Measurements from ENCODE around the gene IL17RC.
A peak's percentile ranks its signal among the peaks of the same experiment; 100 is the strongest.

The IL17RC gene

DNA sequence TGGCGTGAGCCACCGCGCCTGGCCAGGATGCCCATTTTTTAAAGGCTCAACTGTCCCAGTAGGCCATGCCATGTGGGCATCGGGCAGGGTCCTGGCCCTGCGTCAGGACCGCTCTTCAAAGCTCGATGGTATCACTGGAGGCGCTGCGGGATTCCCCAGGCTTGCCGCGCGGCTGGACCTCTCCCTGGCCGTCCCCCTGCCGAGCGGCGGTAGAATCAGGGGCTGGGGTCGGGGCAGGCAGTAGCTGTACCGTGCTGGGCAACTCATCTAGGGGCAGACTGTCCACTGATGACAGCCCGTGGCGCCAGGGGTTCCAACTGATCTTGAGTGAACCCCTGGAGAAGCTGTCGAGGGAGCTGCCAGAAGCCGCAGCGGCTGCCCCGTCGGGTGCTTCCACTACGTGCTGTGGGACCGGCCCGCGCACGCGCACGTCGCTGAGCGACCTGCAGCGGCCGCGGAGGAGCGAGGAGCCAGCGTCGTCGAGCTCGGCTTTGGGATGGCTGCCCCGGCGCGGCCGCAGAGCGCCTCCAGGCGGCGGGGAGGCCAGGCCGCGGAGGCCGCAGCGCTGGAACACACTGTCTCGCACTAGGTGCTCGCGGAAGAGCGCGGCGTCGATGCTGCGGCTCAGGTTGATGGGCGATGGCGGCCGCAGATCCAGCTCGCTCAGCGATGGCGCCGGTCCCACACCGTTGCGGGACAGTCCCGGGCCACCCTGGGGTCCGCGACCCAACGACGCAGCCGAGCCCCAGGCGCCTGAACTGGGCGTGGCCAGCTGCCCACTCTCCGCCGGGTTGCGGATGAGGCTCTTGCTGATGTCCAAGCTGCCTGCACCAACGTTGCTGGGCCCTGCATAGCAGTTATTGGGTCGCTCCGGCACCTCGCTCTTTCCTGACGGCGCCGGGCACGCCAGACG is 29.5 kb downstream of the IL17RC start:
- peak; percentile 79 for DNase-seq (ENCODE audit: low read depth)

DNA sequence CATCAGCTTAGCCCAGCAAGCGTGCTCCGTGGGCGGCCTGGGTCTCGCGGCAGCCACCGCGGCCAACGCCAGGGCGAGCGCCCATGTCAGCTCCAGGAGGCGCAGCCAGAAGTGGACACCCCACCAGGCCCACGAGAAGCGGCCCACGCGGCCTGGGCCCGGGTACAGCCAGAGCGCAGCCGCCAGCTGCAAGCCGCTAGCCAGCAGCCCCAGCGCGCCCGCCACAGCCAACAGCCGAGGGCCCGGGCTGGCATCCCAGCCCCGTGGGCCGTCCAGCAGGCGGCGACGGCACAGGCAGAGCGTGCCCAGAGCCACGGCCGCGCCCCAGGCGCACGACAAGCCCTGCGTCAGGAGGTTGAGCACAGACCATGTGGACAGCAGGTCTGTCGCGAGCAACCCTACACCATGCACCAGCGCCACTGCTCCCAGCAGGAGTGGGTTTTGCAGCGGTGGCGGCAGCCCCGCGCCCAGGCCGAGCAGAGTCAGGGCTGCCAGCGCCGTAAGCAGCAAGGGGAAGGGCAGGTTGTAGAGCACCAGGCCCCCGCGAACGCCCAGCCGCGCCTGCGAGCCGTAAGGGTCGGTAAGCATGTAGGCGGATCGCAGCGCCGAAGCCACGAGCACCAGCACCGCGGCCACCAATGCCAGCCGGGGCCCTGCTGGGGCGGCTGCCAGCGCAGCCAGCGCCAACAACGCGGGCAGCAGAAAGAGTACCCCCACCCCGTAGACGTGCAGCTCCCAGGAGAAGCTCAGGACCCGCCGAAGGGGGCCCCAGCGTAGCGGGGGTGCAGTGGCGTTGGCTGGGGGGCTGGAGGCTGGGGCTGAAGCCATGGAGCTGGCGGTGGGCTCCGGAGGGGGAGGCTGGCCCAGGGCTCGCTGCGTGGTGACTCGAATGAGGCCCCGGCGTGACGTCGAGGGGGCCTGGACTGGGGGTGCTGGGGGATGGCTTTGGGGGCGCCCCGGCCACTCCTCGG is 30.4 kb downstream of the IL17RC start:
- DNase-seq (ENCODE audit: low read depth): no peak

DNA sequence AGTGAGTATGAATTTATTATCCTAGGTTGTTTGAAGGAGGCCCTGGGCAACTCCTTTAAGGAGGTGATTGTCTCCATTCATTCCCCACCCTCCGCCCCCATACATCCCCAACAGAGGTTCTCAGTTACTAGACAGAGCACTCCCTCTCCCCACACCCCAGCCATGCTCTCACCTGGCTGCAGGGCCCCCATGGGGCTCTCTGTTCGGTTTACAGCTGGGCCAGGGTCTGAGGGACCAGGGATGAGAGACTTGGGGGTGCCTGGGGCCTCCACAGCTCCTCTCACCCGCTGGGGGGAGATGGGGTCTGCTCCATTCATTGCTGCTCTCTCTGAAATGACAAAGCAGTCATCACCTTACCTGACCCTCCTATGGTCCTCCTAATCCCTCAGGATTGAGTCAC is 31.7 kb downstream of the IL17RC start:
- DNase-seq (ENCODE audit: low read depth): no peak

DNA sequence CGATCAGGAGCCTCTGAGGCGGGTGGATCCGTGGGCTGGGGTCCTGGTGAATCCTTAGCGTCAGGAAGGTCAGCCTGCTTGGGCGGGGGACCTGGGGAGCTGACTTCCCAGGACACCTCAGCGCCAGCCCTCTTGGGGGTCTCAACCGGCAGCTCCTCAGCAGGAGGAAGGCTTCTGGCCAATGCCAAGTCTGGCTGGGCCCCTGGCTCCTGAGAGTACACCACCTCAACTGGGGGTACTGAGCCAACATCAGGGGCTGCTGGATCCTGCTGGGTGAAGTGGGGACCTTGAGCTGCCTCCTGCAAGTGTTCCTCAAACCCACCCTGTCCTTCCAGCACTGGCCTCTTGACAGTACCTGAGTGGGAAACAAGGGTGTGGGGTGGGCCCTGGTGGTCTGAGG is 32.2 kb downstream of the IL17RC start:
- DNase-seq (ENCODE audit: low read depth): no peak

DNA sequence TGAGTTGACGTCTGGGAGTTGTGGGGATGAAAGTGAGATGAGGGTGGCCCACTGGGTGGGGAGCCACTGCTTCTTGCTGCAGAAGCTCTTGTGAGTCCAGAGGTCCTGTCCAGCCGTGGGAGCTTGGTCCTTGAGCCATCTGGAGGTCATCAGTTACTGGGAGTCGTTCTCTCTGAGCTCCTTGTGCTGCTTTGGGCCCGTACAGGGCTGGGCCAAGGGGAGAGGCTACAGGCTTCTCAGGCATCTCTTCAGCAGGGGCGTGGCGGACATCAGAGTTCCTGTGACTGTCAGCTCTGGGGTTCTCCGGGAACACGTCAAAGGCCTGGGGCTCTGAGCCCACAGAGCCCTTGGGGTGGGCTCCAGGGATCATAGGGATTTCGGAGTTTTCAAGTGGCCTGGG is 32.7 kb downstream of the IL17RC start:
- no peak for DNase-seq (ENCODE audit: low read depth)

DNA sequence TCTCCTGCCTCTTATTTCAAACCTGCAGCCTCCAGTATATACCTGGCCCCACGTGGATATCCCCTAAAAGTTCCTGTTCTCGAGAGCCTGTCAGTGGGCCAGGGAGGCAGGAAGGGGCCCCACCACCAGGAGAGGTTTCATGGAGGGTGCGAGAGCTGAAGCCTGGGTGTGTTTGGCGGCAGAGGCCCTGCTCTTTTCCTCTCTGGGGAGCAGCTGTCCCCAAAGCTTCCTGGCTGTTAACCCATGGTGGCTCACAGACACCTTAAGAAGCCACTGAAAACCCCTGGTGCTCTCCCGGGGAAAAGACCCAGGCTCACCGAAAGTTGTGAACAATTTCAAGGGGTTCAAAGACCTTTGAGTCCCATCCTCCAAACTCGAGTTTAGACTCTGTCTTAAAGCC is 34.2 kb downstream of the IL17RC start:
- no peak for DNase-seq (ENCODE audit: low read depth)

DNA sequence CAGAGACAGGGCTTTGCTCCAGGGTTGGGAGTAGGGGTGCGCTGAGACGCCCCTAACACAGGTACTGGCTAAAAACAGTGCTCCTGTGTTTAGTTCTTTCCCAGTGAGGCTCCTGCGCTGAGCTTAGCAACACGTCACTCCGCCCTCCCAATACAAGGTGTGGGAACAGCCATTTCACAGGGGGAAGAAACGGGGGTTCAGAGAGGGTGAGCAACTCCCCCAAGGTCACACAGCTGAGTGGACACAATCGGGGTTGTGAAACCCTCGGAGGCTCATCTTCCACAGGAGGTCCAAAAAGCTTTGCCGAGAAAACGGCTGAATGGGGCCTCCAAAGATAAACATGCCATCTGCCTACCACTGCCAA is 34.7 kb downstream of the IL17RC start:
- DNase-seq (ENCODE audit: low read depth): no peak

DNA sequence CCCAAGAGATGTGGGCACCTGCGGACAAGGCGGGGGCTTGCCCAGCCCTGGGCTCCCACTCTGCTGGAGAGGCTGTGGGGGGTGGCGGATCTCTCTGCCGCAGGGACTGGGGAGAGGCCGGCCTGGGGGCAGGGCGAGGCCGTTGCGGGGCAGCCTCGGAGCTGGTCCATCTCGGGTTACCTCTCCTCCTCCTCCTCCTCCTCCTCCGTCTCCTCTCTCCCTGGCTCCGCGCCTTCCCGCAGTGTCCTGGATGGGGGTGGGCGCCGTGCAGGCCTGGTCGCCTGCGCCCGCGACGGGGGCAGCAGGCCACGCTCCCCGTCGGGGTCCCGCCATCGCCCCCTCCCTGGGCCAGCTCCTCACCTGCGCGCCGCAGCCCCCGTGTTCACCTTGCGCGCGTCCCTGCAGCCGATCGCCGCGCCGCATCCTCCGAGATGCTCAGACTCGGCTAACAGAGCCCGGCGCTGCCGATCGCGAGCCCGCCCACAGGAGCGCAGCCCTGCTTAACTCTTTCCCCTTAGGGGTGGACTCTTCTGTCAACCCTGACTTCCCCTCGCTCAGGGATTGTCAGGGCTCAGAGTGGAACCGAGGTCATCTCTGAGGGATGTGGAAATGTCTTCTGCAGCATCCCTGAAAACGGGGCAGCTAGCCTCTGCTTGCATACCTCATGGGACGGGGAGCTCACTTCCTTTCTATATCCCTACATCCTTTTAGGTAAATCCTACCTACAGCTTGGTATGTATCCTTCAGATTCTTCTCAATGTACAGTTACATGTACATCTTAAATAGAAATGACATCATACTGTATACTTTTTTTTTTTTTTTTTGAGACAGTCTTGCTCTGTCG is 35.3 kb downstream of the IL17RC start, which contains the start of gene PRRT3:
Gene PRRT3 (minus strand): TSS at position 447 of the 844 bp plus-strand sequence. CDS start 2,293 bp downstream, outside the sequence.
- DNase-seq (ENCODE audit: low read depth): peak; percentile 65

DNA sequence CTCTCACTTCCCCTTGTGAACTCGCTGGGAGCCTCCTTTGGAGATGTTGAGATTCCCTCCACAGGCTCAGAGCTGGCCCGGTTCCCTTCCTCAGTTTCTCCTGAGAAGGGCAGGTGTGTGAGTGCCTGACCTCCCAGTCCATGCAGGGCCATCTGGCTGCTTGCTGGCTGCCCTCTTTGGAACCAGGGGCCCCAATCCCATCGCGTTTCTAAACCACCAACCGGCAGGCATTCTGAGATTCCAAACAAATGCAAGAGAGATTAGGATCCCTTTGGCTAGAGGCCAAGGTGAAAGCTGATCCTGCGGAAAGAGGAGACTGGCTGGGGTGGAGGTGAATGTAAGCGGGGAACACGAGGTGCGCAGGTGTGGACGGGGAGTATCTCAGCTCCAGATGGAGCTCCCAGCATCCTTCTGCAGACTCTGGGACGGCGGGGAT is 38.2 kb downstream of the IL17RC start:
- DNase-seq (ENCODE audit: low read depth): no peak

DNA sequence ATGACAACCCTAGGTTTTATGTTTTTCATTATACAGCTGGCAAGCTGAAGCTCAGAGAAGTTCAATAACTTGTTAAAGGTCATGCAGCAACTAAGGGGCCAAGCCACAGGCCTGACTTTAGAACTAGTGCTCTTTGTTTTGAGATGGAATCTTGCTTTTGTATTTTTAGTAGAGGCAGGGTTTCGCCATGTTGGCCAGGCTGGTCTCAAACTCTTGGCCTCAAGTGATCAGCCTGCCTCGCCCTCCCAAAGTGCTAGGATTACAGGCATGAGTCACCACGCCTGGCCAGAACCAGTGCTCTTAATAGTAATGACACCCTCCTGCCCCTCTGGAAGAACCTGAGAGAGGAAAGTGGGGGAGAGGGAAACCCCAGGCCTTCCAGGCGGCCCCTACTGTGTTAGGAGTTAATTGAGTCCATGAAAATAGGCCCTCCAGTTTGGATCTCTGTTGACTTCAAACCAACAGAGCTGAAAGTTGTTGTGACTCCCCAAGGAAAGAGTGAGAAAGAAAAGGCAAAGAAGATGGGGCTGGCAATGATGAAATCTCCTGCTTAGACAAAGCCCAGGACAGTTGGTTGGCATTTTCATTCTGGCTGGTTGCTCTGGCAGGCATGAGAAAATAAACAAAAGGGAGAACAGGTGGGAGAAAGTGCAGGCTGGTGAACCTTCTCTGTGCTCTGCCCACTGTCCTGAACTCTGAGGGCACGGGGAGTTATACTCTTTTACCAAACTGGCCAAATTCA is 38.9 kb downstream of the IL17RC start:
- no peak for DNase-seq (ENCODE audit: low read depth)

DNA sequence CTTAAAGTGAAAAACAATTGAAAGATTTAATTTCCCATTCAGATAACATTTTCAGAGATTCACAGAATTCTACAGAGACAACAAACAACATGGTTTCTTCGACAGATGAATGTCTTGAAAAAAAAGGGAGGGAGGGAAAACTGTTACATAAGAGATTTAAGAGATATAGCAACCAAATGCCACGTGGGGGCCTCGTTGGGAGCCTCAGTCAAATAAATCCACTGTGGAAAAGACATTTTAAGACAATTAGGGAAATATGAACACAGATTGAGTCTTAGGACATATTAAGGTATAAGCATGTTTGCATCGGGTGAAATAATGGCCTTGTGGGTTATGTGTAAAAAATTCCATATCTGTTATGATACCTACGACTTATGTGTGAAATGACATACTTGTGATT is 40.3 kb downstream of the IL17RC start:
- no peak for DNase-seq (ENCODE audit: low read depth)

DNA sequence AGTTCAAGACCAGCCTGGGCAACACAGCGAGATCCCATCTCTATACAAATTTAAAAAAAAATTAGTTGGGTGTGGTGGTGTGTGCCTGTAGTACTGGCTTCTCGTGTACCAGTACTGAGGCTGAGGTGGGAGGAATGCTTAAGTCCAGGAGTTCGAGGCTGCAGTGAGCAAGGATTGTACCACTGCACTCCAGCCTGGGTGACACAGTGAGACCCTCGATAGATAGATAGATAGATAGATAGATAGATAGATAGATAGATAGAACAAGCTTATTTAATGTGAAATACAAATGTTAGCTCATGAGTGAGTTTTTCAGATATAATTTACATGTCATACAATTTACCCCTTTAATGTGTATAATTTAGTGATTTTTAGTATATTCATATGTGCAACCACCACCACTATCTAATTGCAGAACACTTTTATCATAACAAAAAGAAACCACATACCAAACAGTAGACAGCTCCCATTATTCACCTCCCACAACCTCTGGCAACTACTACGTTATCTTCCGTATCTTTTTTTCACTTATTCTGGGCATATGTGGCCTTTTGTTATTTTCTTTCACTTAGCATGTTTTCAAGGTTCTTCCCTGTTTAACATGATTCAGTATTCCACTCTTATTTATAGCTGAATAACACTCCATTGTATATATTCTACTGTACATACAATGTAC is 48.4 kb downstream of the IL17RC start:
- no peak for DNase-seq (ENCODE audit: low read depth)

DNA sequence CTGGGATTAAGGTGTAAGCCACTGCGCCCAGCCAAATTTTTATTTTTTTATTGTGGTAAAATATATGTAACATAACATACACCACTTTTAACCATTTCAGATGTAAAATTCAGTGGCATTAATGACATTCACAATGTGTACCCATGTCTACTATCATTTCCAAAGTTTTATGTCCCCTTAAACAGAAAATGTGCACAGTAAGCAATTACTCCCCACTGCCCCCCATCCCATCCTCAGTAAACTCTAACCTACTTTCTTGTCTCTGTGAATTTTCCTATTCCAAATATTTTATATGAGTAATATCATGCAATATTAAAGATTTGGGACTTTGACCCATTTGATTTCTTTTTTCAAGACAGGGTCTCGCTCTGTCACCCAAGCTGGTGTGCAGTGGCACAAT is 49.9 kb downstream of the IL17RC start:
- no peak for DNase-seq (ENCODE audit: low read depth)

DNA sequence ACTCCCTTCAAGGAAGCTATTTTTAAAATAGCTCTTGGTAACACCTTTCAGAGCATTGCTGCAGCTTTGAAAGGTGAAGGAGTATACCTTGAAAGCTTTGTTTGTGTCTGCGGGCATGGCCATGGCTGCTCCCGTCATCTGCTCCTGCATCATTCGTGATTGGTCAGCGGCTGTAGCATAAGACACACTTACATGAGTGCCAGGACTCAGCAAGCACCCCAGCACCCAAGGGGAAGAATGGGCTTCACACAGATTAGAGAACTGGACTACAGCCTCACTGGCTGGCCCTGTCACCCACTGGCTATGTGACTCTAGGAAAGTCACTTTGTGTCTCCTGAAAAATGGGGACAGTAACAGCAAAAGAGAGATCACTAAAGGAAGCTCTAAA is 52.7 kb downstream of the IL17RC start:
- DNase-seq (ENCODE audit: low read depth): no peak

DNA sequence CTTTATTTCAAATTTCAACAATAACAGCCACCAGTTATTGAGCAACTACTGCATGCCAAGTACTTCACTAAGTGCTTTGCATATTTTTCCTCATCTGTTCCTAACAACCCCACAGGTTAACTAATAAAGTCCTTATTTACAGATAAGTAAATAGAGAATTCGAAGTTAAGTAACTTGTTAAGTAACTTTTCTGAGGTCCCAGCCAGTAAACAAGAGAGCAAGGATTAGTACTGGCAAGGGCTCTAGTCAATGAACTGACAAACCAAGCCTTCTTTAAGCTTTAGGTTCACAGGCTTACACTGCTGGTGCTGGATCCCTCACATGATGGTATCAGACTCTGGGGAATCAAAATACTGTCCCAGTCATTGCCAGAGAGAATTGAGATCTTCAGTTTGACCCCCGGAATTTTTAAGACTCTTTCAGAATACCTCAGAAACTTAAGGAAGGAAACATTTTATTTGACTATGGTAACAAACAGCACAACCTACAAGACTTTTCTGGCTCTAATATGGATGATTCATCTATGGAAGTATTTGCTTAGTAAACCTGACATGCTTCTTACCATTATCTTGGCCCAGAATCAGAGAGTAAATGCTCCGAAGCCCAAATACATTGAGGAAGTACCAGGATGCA is 53.2 kb downstream of the IL17RC start:
- no peak for DNase-seq (ENCODE audit: low read depth)

DNA sequence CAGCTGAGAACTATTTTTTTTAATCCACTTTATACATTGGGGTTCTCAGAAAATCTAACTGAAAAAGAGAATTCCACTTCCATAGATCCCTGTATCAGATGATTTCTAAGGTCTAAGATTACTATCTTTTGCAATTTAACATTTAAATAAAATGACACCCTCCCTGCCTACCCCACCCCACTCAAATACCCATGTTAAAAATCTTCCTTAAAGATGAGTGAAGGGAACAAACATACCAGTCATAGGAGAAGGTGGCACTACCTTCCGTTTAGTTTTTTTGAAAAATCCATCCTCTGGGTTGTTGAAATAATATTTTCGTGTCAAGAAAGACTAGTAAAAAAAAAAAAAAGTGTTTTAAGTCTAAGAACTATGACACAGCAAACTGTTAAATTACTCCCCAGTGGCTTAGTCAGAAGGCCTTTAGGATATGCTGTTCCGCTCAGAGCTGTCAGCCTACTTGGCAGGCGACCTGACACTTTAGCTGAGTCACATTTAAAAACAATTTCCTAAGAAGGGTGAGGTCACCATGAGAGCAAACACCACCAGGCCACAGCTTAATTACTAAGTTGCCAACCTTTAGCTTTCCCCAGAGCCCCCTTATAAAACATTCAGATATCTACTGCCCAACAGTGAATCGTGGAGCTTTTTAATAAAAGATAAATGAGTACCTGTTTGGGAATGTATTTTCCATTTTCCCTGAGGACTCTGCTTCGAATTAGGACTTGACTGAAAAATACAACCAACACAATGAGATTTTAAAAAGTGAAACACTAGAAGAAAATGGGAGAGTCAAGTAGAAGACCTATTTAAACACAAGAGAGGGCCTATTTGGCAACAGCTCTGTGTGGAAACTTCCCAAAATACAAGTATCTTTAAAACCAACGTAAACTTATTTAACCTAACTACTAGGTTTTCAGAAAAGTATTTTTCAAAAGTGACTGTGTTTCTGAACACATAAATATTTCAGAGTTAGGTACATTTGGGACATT is 60.1 kb downstream of the IL17RC start:
- DNase-seq (ENCODE audit: low read depth): peak; percentile 18

DNA sequence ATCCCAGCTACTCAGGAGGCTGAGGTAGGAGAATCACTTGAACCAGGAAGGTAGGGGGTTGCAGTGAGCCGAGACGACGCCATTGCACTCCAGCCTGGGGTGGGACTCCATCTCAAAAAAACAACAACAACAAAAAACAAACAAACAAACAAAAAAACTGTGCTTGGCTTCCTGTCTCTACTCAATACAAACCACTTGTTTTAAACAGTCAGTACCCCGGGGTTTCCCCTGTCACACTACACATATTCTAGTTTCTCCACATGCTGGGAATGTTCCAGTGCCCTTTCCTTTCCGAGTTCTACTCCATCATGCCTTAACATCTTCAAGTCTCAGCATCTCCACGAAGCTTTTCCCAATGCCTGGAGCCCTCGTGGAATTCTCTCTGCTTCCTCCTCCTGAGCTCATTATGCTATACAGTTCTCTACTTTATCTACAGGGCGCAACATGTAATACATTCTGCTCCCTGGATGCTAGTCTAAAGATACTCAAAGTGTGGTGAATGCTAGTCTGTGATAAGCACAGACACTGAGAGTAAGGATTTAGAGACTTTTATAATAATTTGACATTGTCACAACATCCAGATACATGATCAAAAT is 61.9 kb downstream of the IL17RC start:
- DNase-seq (ENCODE audit: low read depth): no peak

DNA sequence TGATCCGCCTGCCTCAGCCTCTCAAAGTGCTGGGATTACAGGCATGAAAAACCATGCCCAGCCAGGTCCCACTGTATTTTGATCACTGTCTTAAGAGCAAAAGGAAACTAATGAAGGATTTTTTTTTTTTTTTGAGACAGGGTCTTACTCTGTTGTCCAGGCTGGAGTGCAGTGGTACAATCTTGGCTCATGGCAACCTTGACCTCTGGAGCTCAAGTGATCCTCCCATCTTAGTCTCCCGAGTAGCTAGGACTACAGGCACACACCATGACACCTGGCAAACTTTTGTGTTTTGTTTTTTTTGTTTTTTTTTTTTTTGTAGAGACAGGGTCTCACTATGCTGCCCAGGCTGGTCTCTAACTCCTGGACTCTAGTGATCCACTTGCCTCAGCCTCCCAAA is 63.4 kb downstream of the IL17RC start:
- DNase-seq (ENCODE audit: low read depth): no peak
